ENCODE results near the gene AQP10.

Gene AQP10

DNA sequence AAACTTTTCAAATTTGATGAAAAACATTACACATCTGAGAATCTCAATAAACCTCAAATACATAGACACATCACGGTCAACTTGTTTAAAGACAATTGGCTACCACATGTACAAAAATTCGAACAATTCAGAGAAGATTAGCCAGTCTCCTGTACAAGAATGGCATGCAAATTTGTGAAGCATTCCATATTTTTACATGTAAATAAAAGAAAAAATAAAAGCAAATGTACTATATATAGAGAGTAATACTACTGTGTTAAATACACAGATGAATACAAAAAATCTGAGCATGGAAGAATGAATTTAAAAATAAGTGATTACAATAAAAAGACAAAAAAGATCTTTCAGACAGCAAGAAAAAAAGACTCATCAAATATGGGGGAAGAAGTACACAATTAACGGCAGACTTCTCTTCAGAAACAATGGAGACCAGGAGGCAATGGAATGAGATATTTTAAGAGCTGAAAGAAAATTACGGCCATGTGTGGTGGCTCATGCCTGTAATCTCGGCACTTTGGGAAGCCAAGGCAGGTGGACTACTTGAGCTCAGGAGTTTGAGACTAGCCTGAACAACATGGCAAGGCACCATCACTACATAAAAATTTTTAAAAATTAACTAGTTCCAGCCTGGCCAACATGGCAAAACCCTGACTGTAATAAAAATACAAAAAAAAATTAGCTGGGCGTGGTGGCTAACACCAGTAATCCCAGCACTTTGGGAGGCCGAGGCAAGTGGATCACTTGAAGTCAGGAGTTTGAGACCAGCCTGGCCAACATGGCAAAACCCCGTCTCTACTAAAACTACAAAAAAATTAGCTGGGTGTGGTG lies 25.3 kb upstream of the AQP10 start:
- no peaks in the 10 kb centered on the region for H3K79me2 ChIP-seq (ENCODE audit: insufficient read depth, low read length)
- H3K36me3 ChIP-seq (ENCODE audit: insufficient read depth, low read length): no peaks in the 10 kb centered on the region
- H3K9ac ChIP-seq (ENCODE audit: low read depth, low read length, poor library complexity, severe bottlenecking): no peak overlapping the region
- peaks cover 11% of the 10 kb centered on the region for H3K9me3 ChIP-seq (ENCODE audit: insufficient read depth, low read depth, low read length)
- TF ChIP-seq EZH2phosphoT487 (IDR thresholded peaks at IDR 0.05; ENCODE audit: borderline replicate concordance): no peak
- TF ChIP-seq, protein P1, sequence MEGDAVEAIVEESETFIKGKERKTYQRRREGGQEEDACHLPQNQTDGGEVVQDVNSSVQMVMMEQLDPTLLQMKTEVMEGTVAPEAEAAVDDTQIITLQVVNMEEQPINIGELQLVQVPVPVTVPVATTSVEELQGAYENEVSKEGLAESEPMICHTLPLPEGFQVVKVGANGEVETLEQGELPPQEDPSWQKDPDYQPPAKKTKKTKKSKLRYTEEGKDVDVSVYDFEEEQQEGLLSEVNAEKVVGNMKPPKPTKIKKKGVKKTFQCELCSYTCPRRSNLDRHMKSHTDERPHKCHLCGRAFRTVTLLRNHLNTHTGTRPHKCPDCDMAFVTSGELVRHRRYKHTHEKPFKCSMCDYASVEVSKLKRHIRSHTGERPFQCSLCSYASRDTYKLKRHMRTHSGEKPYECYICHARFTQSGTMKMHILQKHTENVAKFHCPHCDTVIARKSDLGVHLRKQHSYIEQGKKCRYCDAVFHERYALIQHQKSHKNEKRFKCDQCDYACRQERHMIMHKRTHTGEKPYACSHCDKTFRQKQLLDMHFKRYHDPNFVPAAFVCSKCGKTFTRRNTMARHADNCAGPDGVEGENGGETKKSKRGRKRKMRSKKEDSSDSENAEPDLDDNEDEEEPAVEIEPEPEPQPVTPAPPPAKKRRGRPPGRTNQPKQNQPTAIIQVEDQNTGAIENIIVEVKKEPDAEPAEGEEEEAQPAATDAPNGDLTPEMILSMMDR (conservative IDR thresholded peaks at IDR 0.05; ENCODE audit: low read length): no peak
- no peak overlapping the region for H3K4me3 ChIP-seq (ENCODE audit: low read length, poor library complexity, severe bottlenecking)
- H3K4me1 ChIP-seq (ENCODE audit: insufficient read depth, low read length, poor library complexity, severe bottlenecking): no peaks in the 10 kb centered on the region
- no peak overlapping the region for H2AFZ ChIP-seq (ENCODE audit: low read length)
- no peaks in the 10 kb centered on the region for H3K9me2 ChIP-seq (replicated peaks; ENCODE audit: low read depth, low read length)
- no peaks in the 10 kb centered on the region for H4K20me1 ChIP-seq (ENCODE audit: insufficient read depth, low read length, poor library complexity, severe bottlenecking)
- H3F3A ChIP-seq (ENCODE audit: low read depth): no peaks in the 10 kb centered on the region
- H3K4me2 ChIP-seq (ENCODE audit: low read depth, low read length, poor library complexity, severe bottlenecking): no peak overlapping the region
- H3K27me3 ChIP-seq (ENCODE audit: insufficient read depth, low read length, poor library complexity, severe bottlenecking): no peaks in the 10 kb centered on the region

DNA sequence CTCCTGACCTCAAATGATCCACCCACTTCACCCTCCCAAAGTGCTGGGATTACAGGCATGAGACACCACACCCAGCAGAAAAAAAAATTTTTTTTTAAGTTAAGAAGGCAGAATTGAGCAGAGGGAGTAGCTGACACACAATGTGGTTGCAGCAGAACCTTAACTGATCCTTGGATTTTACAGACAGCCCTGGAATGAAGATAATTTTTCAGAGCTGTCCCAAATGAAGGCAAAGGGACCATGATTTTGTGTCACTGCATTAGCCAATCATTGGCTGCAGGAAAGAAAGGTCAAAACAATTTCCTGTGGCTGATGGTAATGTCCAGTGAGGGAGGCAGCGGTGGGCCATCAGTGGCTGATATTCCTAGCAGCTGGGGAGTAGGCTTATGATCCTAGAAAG lies 19.3 kb upstream of the AQP10 start:
- Histone ChIP-seq H2AFZ (ENCODE audit: low read length) (no peak overlapping the region), H3K4me1 (ENCODE audit: insufficient read depth, low read length, poor library complexity, severe bottlenecking) (no peaks in the 10 kb centered on the region), H3K9ac (ENCODE audit: low read depth, low read length, poor library complexity, severe bottlenecking) (no peak overlapping the region), H3K27me3 (ENCODE audit: insufficient read depth, low read length, poor library complexity, severe bottlenecking) (no peaks in the 10 kb centered on the region), H3K9me2 (replicated peaks; ENCODE audit: low read depth, low read length) (no peaks in the 10 kb centered on the region), H3K36me3 (ENCODE audit: insufficient read depth, low read length) (no peaks in the 10 kb centered on the region), H3F3A (ENCODE audit: low read depth) (no peaks in the 10 kb centered on the region), H4K20me1 (ENCODE audit: insufficient read depth, low read length, poor library complexity, severe bottlenecking) (no peaks in the 10 kb centered on the region), H3K4me2 (ENCODE audit: low read depth, low read length, poor library complexity, severe bottlenecking) (no peak overlapping the region), H3K9me3 (ENCODE audit: insufficient read depth, low read depth, low read length) (no peaks in the 10 kb centered on the region), H3K79me2 (ENCODE audit: insufficient read depth, low read length) (no peaks in the 10 kb centered on the region), H3K4me3 (ENCODE audit: low read length, poor library complexity, severe bottlenecking) (no peak overlapping the region)
- TF ChIP-seq, protein P1 (conservative IDR thresholded peaks at IDR 0.05; ENCODE audit: low read length): no peak
- TF ChIP-seq EZH2phosphoT487 (IDR thresholded peaks at IDR 0.05; ENCODE audit: borderline replicate concordance): no peak

DNA sequence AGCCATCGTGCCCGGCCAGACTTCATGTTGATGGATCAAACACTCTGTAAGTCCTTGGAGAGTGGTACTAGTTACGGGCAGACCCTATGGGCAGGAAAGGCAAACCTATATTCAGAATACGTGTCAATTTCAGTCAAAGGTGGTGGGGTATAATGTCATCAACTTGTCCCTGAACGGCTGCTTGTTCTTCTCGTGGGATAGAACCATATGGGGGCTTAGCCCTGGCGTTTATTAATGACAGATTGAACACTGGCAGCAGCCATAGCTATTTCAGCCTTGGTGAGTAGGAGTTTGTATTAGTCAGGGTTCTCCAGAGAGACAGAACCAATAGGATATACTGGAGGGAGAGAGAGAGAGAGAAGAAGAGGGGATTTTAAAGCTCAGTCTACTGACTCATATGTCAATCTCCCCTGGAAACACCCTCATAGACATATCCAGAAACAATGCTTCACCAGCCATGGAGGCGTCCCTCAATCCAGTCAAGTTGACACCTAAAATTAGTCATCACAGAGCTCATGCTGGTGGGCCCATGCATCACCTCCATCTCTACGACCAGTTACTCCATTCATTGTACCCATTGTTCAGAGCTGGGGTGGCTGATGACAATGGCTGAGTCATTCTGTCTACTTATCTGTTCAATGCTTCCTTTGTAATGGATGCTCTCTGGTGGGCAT lies 16.1 kb upstream of the AQP10 start:
- Histone ChIP-seq H3K27me3 (ENCODE audit: insufficient read depth, low read length, poor library complexity, severe bottlenecking) (no peaks in the 10 kb centered on the region), H3K9ac (ENCODE audit: low read depth, low read length, poor library complexity, severe bottlenecking) (no peak overlapping the region), H2AFZ (ENCODE audit: low read length) (no peak overlapping the region), H3K79me2 (ENCODE audit: insufficient read depth, low read length) (no peaks in the 10 kb centered on the region), H3K4me3 (ENCODE audit: low read length, poor library complexity, severe bottlenecking) (no peak overlapping the region), H3K9me3 (ENCODE audit: insufficient read depth, low read depth, low read length) (no peaks in the 10 kb centered on the region), H3K9me2 (replicated peaks; ENCODE audit: low read depth, low read length) (no peaks in the 10 kb centered on the region), H3F3A (ENCODE audit: low read depth) (no peaks in the 10 kb centered on the region), H3K4me2 (ENCODE audit: low read depth, low read length, poor library complexity, severe bottlenecking) (no peak overlapping the region), H3K36me3 (ENCODE audit: insufficient read depth, low read length) (no peaks in the 10 kb centered on the region), H3K4me1 (ENCODE audit: insufficient read depth, low read length, poor library complexity, severe bottlenecking) (no peaks in the 10 kb centered on the region), H4K20me1 (ENCODE audit: insufficient read depth, low read length, poor library complexity, severe bottlenecking) (no peaks in the 10 kb centered on the region)
- TF ChIP-seq, protein P1 (conservative IDR thresholded peaks at IDR 0.05; ENCODE audit: low read length): no peak
- TF ChIP-seq EZH2phosphoT487 (IDR thresholded peaks at IDR 0.05; ENCODE audit: borderline replicate concordance): no peak
